GM13976 (cell line): ENCODE results near the gene PTGER3.
"Not testable (repeated sequence)": the region's sequence is repeated elsewhere in the genome, so short reads cannot be mapped to it uniquely, and the experiment has no call there.

Experiments
- DNase-seq: peaks from one replicate; pipeline ENCODE4 v3.0.0; 2012; ENCODE audit warnings: low spot score
- in situ Hi-C: fragments of 300-500 bp; cut with MboI; formaldehyde crosslinking; loops from one replicate; pipeline ENCODE4 v1.12.0; 2022; ENCODE audit warnings: low sequenced_read_pairs, mixed read lengths, inconsistent platforms; ENCODE audit not compliant: unreplicated experiment
- TF ChIP-seq, protein P1 (sequence below): IDR thresholded peaks from 2 replicates; pipeline ENCODE4 v1.5.1; 2012; ENCODE audit warnings: borderline replicate concordance, mild to moderate bottlenecking; ENCODE audit not compliant: insufficient read depth; ENCODE audit errors: extremely low read depth, missing control alignments, control extremely low read depth

PTGER3 gene

DNA sequence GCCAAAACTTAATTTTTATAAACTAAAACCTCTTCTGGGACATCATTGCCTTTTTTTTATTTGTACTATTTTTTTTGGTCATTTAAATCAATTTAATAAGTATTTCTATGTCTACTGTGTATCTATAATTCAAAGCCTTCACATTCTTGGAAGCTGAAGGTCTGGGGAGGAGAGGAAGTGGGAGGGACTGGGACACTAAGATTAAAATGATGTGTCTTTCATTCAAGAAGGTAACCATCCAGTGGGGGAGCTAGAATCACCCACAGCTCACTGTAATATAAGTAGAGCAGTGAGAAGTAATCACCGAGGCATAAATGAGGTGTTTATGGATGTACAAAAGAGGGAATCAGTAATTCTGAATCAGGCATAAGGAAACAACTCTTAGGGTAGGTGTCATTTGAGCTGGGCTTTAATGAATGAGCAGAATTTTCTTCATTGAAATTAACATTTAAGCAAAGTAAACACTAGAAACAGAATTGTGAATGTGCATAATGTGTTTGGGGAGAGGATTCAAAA, 52.8 kb downstream of the PTGER3 start:
- DNase-seq = no peak
- in situ Hi-C loops = no loop called here
- TF ChIP-seq, protein P1, sequence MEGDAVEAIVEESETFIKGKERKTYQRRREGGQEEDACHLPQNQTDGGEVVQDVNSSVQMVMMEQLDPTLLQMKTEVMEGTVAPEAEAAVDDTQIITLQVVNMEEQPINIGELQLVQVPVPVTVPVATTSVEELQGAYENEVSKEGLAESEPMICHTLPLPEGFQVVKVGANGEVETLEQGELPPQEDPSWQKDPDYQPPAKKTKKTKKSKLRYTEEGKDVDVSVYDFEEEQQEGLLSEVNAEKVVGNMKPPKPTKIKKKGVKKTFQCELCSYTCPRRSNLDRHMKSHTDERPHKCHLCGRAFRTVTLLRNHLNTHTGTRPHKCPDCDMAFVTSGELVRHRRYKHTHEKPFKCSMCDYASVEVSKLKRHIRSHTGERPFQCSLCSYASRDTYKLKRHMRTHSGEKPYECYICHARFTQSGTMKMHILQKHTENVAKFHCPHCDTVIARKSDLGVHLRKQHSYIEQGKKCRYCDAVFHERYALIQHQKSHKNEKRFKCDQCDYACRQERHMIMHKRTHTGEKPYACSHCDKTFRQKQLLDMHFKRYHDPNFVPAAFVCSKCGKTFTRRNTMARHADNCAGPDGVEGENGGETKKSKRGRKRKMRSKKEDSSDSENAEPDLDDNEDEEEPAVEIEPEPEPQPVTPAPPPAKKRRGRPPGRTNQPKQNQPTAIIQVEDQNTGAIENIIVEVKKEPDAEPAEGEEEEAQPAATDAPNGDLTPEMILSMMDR = no peak

DNA sequence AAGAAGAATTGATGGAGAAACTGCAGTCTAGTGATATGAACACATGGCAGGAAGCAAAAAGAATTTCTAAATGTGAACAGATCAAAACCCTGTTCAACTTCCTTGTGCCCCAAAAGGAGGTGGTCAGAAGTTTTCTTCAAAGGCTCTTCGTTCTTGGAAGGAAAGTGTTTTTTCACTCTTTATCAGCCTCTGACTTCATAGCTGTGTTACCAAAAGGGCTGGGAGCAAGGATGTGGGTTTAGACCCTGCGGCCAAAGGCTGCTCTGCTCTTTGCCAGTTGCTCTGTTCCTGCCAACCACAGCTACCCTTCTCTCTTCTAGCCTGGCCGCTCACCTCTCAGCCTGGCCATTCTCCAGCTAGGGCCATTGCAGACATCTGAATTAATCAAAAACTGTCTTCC, 53.8 kb downstream of the PTGER3 start:
- DNase-seq = no peak
- TF ChIP-seq, protein P1 = no peak
- in situ Hi-C loops = no loop called here

DNA sequence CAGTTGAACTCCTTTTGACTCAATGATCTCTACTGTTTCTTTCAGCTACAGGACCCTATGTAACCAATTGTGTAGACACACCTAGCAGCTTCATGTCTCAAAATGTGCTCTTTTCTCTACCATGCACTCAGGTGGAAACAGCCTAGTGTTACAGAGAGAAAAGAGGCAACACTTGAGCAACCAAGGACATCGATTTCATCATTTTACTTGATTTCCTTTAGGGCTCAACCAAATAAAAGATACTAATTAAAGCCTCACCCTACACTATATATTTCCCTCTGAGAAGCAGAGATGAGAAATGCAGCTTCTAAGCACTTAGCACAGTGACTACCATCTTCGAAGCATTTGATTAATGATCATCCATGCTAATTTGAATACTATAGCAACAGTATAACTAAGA, 55.1 kb downstream of the PTGER3 start:
- TF ChIP-seq, protein P1 = no peak
- in situ Hi-C loops = no loop called here
- DNase-seq = no peak

DNA sequence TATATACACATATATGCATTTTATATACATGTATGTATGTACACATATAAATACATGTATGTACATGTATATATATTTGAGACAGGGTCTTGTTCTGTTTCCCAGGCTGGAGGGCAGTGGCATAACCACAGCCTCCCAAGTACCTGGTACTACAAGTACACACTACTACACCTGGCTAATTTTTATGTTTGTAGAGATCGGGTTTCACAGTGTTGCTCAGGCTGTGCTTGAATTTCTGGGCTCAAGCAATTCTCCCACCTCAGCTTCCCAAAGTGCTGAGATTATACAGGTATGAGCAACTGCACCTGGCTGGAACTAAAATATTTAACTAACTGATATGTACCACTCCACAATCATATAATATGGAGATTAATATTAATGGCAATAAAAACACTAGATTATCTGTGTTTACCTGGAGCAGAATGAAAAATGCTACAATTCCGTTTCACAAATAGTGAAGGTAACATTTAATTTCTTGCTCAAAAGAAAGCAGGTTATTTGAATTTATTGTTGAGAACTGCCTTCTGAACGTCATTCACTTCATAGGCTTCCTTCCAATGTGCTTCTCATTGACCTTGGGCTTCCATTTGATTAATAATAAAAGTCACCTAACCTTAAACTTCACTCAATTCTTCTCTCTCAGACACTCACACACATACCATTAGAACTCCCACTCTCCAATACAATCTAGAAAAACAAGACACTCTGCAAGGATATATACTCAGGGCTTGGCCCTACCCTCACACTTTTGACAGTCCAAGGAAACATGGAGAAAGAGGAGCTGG, 57.0 kb downstream of the PTGER3 start:
- no peak for DNase-seq
- TF ChIP-seq, protein P1 = no peak
- in situ Hi-C loops = no loop called here

DNA sequence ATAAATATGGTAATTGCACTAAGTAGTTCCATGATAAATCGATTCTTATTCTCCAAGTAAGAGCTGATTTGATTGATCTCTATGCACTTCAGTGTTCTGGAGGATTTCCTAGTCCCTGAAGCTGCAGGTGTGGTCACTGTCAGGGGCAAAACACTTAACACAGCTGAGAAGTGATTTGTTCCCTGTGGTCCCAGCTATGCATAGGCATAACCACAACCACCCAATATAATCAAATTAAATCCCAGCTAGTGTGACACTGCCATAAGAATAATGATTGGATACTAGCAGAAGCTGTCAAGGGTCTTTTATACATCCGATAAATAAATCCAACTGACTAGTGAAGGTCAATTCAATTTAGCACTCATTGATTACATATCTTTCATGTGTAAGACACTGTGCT, 60.1 kb downstream of the PTGER3 start:
- in situ Hi-C loops = no loop called here
- no peak for DNase-seq
- TF ChIP-seq, protein P1 = no peak

DNA sequence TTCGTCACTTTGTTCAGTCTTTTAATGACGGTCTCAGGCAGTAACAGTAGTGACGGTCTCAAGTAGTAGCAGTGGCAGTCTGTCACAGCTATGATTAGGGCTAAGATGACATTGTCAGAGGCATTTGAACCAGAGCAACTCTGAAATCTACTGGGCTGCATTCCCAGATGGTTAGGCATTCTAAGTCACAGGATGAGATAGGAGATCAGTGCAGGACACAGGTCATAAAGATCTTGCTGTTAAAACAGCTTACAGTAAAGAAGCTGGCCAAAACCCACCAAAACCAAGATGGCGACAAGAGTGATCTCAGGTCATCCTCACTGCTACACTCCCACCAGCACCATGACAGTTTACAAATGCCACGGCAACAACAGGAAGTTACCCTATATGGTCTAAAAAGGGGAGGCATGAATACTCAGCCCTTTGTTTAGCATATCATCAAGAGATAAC, 61.8 kb downstream of the PTGER3 start:
- DNase-seq, in situ Hi-C loops: not testable (repeated sequence)

DNA sequence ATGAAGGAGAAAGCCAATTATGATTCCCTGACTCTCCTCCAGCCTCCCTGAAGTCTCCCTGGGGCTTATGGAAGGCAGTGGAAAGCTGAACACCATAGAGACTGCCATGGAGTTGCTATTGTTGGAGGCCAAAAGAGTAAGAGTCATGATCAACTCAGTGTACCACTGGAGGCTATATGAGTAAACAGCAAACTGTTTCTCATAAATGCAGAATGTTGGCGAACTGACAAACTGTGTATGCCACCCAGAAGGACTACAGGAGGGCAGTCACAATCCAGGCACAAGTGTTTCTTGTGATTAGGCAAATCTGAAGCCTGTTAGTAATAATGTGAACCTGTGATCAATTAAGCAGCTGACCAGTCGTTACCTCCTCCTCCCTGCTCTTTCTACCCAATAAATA, 62.3 kb downstream of the PTGER3 start:
- in situ Hi-C loops, DNase-seq: not testable (repeated sequence)

DNA sequence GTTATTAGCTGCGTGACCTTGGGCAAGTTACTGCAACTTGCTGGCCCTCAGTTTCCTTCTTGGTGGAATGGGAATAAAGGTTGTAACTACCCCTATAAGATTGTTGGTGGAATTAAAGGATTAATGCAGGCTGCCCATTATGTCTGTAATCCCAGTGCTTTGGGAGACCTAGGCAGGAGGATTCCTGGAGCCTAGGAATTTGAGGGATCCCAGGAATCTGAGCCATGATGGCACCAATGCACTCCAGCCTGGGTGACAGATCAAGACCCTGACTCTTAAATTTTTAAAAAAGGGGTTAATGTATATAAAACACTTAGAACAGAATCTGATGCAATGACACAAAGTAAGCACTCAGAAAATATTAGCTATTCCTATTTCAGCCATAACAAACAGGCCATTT, 67.3 kb downstream of the PTGER3 start:
- TF ChIP-seq, protein P1 = no peak

More for the DNA sequence above, 67.3 kb downstream of the PTGER3 start:
- in situ Hi-C loops = no loop called here
- no peak for DNase-seq
